ENCODE data around the gene ULBP2.

DNA sequence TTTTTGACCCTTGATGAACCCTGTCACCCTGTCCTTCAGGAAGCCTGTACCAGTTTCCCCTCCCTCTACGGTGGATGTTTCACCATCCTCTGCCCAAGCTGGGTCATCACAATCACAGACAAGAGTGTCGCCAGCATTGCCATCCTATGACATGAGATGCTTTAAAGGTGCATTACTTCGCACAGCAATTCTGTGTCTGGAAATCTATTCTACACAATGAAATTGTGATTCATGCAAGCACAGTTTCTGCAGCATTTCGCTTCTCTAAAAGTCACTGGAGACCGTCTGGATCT is 2.5 kb upstream of the ULBP2 start:
- TF ChIP-seq, protein P1, sequence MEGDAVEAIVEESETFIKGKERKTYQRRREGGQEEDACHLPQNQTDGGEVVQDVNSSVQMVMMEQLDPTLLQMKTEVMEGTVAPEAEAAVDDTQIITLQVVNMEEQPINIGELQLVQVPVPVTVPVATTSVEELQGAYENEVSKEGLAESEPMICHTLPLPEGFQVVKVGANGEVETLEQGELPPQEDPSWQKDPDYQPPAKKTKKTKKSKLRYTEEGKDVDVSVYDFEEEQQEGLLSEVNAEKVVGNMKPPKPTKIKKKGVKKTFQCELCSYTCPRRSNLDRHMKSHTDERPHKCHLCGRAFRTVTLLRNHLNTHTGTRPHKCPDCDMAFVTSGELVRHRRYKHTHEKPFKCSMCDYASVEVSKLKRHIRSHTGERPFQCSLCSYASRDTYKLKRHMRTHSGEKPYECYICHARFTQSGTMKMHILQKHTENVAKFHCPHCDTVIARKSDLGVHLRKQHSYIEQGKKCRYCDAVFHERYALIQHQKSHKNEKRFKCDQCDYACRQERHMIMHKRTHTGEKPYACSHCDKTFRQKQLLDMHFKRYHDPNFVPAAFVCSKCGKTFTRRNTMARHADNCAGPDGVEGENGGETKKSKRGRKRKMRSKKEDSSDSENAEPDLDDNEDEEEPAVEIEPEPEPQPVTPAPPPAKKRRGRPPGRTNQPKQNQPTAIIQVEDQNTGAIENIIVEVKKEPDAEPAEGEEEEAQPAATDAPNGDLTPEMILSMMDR (IDR thresholded peaks at IDR 0.05), result no peak
- no peak for TF ChIP-seq POLR2AphosphoS5 (IDR thresholded peaks at IDR 0.05)
